Muscle of back (tissue), 11 donors: ENCODE results near the gene SHC3. TPM values are rescaled to one million over a fixed set of nuclear protein-coding genes. Genes with fewer than 3 reads are reported as not detected.
A peak's percentile ranks its signal among the peaks of the same experiment; 100 is the strongest.

Experiments used
- DNase-seq, 3 donors: peaks; one replicate each; pipeline versions ENCODE4 v3.0.0 to v3.0.0-alpha.2; 2013
- polyA plus RNA-seq, 10 donors: library from polyadenylated mRNA; unstranded; fragments of 120-200 nt; gene quantifications; one replicate each; pipeline ENCODE4 v1.2.1, GENCODE V29; 2013; ENCODE audit not compliant: insufficient read length in 10 of 10

The SHC3 gene
- polyA plus RNA-seq, 10 donors: 0.48 to 1.1 (median 0.77) TPM

DNA sequence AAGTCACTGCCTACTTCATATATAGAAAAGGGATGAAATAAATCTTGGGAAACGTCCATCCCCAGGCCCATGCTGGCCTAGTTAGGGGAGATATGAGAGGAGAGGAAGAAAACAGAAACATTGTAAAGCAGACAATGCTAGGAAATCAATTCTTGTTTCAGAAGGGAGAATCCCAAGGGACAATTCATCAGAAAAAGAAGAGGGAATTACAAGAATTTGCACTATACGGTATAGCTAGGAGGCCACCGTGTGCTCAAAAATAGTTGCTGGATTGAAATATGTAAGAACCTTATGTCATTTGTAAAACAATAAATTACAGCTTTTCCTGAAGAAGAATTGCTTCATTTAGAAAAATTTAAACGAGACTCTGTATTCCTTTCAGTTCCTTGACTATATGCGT, 8.3 kb upstream of the SHC3 start:
- no peak for DNase-seq

DNA sequence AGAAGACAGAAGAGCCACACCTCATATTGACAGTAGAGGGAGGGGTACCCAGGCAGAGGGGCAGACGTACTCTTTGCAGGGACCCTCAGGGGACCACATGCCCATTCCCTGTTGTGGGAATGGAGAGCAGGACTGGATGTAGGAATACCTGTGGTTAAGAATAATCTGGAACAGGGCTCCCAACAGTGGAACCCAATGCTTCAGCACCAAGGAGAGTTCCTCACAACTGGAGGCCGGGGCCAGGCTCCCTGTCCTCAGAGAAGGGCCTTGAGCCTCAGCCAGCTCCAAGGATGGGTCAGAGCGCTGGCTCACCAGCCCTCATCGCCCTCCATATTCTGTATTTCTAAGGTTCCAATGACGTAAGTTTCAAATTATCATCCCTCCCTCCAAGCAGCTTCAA, 7.4 kb upstream of the SHC3 start:
- DNase-seq: peak in 1 of 3 donors; percentile 47

DNA sequence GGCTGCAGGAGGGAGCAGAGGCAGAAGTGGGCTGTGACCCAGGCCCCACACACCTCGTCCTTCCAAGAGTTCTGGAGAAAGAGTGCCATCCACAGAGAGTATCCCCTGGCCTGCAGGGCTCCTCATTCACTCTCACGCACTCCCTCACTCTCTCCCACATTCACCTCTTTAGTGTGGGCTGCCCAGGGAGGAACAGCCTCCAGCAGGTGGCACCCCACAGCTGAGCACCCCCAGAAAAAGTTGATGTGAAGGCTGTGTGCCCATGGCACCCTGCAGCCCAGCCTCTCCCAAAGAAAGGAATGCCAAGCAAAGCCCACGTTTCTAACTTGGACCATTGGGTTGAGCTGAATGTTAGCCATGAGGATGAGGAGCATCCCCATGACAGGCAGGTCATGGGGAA, 4.5 kb upstream of the SHC3 start:
- DNase-seq: no peak

DNA sequence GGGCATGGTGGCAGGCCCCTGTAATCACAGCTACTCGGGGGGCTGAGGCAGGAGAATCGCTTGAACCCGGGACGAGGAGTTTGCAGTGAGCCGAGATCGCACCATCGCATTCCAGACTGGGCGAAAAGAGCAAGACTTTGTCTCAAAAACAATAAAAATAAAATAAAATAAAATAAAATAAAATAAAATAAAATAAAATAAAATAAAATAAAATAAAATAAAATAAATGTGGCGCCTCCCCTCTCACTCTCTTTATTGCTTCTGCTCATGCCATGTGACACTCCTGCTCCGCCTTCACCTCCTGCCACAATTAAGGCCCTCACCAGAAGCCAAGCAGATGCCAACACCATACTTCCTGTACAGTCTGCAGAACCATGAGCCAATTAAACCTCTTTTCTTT, 3.8 kb upstream of the SHC3 start:
- DNase-seq: no peak

DNA sequence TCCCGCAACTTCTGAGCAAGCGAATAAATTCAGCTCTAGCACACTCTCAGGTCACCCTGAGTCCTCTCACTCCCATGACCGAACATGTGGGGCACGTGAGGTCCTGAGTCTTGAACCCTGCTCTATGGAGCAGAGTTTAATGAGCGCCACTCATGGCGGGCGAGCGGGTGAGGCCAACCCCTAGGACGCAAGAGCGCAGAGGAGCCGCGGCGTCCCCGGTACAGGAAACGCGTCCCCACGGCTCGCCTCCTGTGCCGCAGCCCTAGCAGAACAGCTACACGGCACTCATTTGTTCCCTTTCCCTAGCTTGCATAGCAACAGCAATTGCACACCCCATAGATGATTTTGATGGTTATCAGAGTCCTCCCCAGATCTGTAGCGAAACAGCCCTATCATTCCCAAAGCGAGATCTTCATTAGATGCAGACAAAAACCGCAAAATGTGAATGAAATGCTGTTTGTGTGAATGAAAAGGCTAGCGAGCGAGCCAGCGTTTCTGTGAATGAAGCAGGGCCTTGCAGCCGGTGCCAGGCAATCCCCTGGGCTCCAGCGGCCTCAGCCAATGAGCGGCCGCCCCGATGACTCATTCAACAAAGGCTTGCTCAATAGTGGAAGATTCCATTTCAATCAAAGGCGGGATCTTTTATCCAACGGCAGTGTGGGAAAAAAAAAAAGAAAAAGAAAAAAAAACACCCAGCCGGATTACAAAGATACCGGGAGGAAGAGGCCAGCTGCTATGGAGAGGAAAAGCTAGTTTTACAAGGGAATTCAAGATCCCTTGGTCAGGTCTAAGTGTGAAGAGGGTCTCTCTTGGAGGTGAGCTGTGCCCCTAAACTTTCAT, 1.5 kb upstream of the SHC3 start:
- DNase-seq: peak; percentile 82 to 95 (median 92)

DNA sequence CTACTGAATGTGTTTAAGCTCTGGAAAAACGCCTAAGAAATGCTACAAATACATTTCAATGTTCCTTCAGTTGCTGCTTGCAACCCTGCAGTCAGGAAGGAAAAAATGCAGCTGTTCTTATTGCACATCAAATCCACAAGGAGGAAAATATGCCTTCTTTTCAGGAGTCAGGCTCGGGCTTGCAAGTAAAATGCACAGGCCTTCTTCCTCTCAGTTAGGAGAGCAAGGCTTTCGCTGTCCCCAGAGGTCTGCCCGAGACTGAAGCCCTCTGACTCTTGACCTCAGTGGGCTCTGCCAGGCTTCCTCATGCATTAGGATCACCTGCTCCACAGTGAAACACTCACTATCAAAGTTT, 899 bp upstream of the SHC3 start:
- DNase-seq: peak in 1 of 3 donors; percentile 48

DNA sequence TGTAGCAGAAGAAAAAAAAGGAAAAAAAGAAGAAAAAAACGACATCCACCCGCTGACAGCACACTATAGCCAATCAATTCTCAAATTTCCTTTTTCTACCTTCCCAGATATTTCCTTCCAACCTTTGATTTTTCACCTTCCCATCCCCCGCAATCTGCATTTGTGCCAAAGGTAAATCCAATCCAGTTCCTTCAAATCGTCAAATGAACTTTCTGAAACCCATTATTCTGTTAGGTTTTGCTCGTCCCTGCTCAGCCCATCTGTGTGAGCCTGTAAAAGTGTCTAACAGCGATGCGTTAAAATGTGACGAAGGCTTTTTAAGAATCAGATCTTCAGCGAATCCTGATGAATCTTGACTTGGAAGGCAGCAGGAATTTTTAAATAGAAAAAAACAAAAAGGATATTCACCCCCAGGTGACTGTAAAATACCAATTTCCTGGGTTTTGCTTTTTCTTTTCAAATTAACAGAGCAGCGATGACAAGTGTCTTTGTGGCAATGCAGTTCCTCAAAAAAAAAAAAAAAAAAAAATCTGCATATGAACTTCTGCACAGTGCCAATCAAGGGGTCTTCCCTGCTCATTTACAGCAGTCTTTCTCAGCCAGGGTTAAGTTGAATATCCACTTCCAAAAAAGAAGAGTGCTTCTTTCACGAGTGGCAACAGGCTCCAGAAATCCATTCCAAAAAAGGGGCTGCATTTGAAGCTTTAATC, 367 bp upstream of the SHC3 start:
- DNase-seq: no peak

DNA sequence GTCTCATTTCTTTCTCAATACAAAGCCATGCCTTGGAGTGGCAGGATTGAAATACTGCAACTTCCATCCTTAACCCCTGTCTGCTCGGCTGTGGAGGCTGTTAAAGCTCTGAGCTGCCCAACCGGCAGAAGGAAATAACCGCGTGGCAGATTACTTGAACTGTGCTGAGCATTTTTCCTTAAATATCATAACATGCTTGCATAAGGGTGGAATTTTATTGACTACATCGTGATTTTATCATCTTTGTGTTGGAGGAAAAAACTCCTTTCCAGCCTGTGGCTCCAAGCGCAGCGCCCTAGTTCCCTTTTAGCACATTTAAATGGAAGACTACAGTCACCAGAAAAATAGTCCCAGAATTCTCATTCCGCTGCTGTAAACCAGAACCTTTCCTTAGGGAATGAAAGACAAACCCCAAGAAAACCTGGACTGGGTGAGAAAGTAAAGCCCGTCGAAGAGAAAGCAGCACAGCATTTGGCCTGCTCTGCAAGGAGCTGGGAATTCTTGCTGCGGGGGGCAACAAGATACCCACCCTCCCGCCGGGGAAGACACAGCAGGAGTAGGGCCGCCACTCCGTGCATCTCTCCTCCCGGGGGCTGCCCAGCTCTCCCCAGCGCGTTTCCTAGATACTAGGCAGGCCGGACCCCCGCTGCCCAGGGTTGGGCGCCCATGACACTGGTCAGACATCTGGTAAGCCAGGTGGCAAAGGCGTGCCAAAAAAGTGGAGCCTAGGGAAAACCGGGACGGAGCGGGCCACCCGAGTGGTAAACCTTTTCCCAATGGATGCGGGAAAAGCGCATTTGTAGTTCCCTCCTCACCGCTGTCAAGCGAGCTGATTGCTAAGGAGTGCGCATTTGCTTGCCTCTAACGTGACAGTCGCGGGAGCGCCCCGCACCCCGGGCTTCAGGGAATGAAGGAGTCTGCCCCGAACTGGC, 1.3 kb downstream of the SHC3 start:
- DNase-seq: peak in 1 of 3 donors; percentile 14

DNA sequence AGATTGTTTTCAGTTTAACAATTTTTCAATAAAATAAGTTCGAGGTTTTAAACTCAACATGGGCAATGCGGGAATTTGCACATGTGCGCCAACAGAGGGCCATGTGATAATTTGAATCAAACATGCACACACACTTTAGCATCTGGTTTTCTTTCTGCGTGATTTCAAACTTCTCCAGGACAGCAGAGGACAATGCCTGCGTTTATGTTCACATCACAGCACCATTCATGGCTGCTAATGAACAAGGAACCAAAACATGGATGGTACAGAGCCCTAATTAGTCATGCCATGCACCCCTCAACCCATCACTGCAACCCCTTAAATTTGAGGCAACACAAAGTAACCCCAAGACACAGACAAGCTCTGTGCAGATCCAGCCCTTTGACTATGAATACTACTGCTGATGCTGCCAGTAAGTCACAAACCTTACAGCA, 2.8 kb downstream of the SHC3 start:
- no peak for DNase-seq

DNA sequence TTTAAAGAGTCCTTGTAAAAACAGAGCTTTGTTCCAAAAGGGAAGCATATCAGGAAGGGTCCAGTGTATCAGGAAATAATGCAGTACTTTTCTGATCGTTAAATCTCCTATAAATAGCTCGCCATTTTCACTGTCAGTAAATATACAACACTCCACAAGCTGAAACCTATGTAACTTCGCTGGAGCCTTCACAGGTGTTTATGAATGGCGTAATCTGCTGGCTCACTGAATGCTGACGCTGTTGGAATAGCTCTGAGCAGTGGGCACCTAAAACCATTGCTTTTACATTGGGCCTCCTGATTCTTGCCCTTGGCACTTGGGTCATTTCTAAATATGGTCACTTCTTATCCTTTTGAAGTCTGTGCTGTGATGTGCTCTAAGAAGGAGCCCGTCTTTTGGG, 4.3 kb downstream of the SHC3 start:
- no peak for DNase-seq

DNA sequence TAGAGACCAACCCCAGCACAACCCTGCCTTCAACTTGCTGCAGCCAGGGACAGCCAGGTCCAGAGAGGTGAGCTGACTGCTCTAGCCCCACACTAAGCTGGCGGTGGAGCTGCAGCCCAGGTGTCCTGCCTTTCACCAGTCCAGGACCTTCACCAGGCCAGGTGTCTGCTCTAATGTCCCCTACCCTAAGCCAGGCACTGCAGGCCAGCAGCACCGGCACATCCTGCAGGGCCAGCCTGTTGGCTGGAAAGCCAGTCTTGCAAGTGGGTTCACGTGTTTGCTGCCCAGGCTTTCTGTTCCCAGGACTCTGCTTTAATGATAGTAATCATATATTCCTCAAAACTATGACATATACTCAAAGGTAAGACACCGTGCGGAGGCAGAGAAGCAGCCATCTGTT, 5.5 kb downstream of the SHC3 start:
- DNase-seq: no peak

DNA sequence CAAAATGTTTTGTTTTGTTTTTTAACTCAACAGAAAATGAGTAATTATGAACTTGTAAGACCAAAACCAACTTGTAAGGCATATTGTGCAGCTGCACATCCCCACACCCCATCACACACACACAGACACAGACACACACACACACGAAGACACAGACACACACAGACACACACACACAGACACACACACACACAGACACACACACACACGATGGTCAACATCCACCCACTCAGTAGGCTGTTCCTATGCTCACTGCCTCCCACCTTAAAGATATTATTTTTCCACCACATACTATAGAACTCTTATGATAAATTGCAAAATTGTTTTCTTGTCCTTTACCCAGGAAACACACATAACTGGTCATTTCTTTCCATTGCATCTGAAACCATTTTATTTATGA, 6.2 kb downstream of the SHC3 start:
- no peak for DNase-seq

DNA sequence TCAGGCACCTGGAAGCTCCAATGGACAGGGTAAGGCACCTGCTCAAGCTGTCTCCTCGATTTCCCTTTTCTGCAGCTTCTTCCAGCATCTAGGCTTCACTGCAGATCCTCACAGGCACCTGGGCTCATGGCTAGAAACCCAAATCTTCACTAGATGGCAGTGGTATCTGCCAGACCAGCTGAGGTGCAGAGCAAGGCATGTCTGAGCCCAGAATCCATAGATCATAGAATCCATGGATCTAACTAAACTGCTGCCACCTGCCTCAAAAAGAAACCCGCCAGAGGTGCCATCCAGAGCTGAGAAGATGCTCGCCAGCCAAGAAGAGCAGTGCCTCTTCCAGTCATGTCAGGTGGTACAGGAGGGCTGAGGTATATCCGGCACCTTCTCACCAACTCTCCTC, 6.9 kb downstream of the SHC3 start:
- no peak for DNase-seq

DNA sequence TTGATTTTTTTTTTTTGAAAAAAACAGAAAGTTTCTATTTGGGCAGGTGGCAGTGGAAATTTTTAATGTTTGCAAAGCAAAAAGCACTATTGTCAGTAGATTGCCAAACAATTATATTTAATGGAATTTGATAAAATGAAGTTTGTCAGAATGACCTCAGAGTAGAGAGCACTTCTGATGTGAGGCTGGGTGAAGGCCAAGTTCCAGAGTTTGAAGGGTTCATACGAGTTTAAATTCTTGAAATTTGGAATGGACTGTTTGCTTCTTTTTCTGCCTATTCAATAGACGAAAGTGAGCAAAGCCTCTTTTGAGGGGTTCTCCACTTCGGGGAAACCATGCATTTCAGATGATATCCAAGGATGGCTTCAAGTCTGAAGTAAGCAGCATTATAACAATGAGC, 7.4 kb downstream of the SHC3 start:
- no peak for DNase-seq

DNA sequence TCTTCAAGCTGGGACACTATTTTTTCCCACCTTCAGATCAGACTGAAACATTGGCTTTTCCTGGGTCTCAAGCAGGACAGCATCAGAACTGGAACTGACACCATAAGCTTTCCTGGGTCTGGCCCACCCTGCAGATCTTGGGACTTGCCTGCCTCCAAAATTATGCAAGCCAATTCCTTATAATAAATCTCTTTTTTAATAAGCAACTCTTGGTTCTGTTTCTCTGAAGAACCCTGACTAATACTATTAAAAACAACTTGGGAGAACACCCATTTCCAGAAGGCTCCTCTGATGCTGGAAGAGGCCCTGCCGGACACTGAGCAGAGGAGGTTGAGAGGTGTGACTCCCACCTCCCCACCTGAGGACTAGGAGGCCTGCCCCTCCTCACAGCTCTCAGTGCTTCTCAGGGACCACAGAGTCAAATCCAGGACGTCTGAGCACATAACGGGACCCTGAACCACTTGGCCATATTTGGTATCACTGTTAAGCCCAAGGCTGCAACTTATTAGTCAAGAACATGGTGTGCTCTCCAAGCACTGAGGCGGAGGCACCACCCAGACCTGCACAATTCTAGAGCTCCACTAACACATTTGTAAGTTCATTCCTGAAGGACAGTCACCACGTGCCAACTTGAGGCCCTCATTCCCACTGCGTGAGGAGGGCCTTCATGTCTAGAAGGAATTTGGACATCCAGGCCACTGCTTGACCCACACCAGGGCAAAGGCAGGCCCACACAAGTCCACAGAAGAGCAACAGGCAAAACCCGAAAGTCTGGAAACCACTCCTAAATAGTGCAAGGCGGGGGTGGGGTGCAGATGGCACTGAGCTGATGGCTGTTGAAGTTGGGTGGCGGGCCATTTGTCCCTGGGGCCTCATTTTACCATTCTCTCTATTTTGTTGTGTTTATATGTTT, 9.5 kb downstream of the SHC3 start:
- no peak for DNase-seq

DNA sequence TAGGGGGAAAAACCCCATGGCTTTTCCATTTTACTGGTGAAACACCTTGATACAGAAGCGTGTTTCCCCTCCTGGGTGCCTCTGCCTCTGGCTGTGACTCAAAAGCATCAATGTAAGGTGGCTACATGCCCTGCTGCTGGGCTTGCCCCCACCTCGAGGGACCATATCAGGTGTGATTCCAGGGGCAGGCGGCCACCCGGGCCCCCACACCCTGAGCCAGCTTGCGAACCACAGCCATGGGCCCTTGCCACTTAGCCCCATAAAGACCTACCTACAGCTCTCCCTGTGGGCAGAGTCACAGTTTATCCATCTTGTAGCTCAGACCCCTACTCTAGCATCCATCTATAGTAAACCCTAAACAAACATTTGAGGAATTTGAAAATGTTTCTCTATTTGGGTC, 10.8 kb downstream of the SHC3 start:
- DNase-seq: no peak

DNA sequence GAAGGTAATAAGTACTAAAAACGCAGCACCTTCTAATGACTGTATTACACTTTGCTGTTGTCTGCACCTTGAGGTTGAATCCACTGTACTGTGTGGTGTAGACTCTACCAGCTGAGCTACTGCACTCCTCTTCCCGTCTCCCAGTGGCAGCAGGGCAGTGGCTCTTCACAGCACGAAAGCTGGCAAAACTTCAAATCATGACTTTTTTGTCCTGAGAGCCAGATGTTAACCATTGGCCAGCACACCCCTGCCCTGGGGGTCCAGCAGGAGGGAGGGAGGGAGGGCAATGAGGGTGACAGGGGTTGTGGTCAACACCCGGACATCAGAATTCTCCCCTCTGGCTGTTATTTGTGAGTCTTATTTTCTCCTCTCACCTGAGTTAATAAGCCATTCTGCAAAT, 11.8 kb downstream of the SHC3 start:
- no peak for DNase-seq

DNA sequence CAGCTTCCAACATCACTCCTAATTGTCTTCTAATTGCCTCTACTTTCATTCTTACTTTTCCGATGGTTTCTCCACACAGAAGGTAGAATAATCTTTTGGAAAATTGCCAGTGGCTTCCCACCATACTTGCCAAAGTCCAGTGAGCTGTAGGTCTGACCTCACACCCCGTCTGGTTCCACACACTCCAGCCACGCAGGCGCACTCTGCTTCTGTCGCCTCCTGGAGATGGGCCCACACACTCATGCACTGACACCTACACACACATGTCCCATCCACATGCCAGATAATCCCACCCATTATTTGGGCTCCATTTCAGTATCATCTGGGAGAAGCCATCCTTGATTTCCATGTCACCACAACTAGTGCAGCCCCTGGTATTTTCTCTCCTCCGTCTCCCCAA, 12.7 kb downstream of the SHC3 start:
- DNase-seq: no peak

DNA sequence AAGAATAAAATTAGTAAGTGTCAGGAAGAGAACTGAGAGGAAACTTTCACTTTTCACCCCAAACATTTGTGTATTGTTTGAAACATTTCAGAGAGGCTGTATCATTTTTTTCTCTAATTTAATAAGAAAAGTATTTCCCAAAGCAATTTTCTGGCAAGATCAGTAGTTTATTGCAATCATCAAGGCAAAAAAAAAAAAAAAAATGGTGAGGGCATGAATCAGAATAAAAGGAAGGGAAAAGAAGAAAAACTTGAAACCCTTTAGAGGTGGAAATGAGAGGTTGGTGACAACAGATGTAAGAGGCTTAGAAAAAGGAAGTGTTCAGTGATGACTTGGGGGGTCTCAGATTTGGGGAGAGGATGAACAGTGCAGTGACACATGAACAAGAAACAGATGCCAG, 13.3 kb downstream of the SHC3 start:
- DNase-seq: no peak

DNA sequence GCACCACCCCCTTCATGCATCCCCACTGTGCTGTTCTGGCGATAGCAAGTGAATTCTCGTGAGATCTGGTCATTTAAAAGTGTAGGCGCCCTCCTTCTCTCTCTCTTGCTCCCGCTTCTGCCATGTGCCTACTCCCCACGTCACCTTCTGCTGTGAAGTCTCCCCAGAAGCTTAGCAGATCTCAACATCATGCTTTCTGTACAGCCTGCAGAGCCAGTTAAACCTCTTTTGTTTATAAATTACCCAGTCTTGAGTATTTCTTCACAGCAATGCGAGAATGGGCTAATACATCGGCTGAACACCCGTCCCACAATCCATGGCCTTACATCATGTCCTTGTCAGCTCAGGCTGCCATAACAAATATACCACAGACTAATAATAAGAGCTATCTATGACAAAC, 17.4 kb downstream of the SHC3 start:
- no peak for DNase-seq

DNA sequence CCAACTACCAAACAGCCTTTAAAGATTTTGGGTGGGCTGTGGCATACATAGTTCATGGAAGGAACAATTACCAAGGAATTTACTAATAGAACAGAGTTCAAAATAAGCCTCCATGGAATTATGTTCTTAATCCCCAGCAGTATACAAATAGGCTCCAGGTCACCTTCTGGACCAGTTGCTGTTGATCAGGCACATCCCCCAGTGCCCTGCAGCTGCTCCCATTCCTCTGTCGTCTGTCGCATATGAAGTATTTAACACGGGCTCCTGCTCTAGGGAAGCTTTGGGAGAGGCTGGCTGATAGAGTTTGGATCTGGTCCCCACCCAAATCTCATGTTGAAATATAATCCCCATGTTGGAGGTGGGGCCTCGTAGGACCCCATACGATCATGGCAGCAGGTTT, 17.8 kb downstream of the SHC3 start:
- peak in 1 of 3 donors; percentile 9 for DNase-seq
